ENCODE data around the gene ITGAX.
A peak's percentile ranks its signal among the peaks of the same experiment; 100 is the strongest.

ITGAX gene

DNA sequence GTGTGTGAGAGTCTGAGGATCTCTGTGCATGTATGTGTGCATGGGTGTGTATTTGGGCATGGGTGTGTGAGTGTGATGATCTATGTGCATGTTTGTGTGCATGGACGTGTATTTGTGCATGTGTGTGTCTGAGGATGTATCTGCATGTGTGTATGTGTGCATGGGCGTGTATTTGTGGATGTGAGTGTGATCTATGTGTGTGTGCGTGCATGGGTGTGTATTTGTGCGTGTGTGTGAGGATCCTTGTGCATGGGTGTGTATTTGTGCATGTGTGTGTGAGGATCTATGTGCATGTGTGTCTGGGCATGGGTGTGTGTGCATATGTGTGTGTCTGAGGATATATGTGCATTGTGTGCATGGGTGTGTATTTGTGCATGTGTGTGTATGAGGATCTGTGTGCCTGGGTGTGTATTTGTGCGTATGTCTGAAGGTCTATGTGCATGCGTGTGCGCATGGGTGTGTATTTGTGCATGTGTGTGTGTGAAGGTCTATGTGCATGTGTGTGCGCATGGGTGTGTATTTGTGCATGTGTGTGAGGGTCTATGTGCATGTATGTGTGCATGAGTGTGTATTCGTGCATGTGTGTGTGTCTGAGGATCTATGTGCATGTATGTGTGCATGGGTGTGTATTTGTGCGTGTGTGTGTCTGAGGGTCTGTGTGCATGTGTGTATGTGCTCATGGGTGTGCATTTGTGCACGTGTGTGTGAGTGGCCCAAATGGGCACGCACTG lies 26.5 kb upstream of the ITGAX start:
- no peak for DNase-seq (ENCODE audit: low read depth in 2 of 2)
- H3K4me3 ChIP-seq (replicated peaks in 1 of 2; ENCODE audit: low read depth in 2 of 2, low read length in 2 of 2) = no peak overlapping the region
- TF ChIP-seq, protein P1, sequence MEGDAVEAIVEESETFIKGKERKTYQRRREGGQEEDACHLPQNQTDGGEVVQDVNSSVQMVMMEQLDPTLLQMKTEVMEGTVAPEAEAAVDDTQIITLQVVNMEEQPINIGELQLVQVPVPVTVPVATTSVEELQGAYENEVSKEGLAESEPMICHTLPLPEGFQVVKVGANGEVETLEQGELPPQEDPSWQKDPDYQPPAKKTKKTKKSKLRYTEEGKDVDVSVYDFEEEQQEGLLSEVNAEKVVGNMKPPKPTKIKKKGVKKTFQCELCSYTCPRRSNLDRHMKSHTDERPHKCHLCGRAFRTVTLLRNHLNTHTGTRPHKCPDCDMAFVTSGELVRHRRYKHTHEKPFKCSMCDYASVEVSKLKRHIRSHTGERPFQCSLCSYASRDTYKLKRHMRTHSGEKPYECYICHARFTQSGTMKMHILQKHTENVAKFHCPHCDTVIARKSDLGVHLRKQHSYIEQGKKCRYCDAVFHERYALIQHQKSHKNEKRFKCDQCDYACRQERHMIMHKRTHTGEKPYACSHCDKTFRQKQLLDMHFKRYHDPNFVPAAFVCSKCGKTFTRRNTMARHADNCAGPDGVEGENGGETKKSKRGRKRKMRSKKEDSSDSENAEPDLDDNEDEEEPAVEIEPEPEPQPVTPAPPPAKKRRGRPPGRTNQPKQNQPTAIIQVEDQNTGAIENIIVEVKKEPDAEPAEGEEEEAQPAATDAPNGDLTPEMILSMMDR (IDR thresholded peaks at IDR 0.05; ENCODE audit: low read depth, low read length) = no peak

DNA sequence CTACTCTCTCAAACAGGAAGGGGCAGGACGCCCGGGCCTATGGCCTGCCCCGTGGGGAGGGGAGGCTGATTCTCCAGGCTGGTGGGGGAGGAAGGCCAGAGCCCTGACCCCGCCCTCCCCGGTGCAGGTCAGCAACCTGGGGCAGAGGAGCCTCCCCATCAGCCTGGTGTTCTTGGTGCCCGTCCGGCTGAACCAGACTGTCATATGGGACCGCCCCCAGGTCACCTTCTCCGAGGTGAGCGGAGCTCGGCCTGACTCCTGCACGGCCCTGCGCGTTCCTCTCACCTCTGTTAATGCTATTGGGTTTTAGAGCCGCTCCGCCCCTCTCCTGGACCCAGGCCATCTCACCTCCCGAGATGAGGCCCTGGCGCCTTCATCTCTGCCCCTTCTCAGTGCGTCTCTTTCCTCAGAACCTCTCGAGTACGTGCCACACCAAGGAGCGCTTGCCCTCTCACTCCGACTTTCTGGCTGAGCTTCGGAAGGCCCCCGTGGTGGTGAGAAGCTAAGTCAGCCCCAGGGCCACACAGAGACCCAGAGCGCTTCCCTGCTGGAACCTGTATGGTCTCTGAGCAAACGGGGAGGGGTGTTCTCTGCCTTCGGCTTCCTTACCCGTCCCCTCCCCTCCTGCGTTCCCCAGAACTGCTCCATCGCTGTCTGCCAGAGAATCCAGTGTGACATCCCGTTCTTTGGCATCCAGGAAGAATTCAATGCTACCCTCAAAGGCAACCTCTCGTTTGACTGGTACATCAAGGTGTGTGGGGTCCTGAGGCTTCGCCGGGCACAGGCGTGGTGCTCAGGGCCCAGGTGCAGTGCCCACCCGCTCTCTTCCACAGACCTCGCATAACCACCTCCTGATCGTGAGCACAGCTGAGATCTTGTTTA lies 25.1 kb upstream of the ITGAX start:
- TF ChIP-seq, protein P1 (IDR thresholded peaks at IDR 0.05; ENCODE audit: low read depth, low read length) = no peak
- no peak for DNase-seq (ENCODE audit: low read depth in 2 of 2)
- no peak overlapping the region for H3K4me3 ChIP-seq (replicated peaks in 1 of 2; ENCODE audit: low read depth in 2 of 2, low read length in 2 of 2)

DNA sequence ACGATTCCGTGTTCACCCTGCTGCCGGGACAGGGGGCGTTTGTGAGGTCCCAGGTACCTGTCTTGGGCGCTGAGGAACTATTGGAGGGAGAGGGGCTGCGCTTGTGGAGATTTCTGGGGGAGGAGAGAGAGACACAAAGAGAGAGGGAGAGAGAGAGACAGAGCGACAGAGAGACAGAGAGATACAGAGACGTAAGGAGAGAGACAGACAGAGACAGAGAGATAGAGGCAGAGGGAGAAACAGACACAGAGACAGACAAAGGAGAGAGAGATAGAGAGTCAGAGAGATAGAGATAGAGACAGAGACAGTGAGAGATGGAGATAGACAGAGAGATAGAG lies 24.5 kb upstream of the ITGAX start:
- DNase-seq (ENCODE audit: low read depth in 2 of 2) = no peak
- no peak overlapping the region for H3K4me3 ChIP-seq (replicated peaks in 1 of 2; ENCODE audit: low read depth in 2 of 2, low read length in 2 of 2)
- TF ChIP-seq, protein P1 (IDR thresholded peaks at IDR 0.05; ENCODE audit: low read depth, low read length) = no peak

DNA sequence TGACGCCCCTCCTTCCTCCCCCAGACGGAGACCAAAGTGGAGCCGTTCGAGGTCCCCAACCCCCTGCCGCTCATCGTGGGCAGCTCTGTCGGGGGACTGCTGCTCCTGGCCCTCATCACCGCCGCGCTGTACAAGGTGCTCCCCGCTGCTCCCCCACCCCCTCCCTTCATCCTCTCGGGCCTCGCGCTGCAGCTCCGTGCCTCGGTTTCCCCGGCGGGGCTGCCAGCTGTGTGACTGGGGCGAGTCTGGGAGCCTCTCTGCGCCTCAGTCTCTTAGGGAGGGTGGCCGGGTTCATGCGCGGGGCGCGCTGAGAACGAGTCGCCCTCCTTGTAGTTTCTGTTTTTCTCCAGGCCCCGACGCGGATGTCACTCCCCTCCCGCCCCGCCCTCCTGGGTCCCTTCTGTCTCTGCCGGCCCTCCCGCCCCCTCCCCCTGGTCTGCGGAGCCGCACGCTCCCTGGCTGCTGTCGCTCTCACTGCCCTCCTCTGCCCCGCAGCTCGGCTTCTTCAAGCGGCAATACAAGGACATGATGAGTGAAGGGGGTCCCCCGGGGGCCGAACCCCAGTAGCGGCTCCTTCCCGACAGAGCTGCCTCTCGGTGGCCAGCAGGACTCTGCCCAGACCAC lies 23.7 kb upstream of the ITGAX start:
- DNase-seq (ENCODE audit: low read depth in 2 of 2) = no peak
- peak overlapping the region in 1 of 2 donors; percentile 11 for H3K4me3 ChIP-seq (replicated peaks in 1 of 2; ENCODE audit: low read depth in 2 of 2, low read length in 2 of 2)
- TF ChIP-seq, protein P1 (IDR thresholded peaks at IDR 0.05; ENCODE audit: low read depth, low read length) = no peak

DNA sequence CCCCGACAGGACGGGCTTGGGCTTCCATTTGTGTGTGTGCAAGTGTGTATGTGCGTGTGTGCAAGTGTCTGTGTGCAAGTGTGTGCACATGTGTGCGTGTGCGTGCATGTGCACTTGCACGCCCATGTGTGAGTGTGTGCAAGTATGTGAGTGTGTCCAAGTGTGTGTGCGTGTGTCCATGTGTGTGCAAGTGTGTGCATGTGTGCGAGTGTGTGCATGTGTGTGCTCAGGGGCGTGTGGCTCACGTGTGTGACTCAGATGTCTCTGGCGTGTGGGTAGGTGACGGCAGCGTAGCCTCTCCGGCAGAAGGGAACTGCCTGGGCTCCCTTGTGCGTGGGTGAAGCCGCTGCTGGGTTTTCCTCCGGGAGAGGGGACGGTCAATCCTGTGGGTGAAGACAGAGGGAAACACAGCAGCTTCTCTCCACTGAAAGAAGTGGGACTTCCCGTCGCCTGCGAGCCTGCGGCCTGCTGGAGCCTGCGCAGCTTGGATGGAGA lies 23.1 kb upstream of the ITGAX start:
- H3K4me3 ChIP-seq (replicated peaks in 1 of 2; ENCODE audit: low read depth in 2 of 2, low read length in 2 of 2) = no peak overlapping the region
- no peak for DNase-seq (ENCODE audit: low read depth in 2 of 2)
- TF ChIP-seq, protein P1 (IDR thresholded peaks at IDR 0.05; ENCODE audit: low read depth, low read length) = no peak

DNA sequence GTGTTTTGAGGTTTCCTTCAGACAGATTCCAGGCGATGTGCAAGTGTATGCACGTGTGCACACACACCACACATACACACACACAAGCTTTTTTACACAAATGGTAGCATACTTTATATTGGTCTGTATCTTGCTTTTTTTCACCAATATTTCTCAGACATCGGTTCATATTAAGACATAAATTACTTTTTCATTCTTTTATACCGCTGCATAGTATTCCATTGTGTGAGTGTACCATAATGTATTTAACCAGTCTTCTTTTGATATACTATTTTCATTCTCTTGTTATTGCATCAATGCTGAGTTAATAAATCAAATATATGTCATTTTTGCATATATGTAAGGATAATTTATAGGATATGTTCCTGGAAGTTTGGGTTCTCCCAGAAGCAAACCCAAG lies 22.4 kb upstream of the ITGAX start:
- TF ChIP-seq, protein P1 (IDR thresholded peaks at IDR 0.05; ENCODE audit: low read depth, low read length) = no peak
- DNase-seq (ENCODE audit: low read depth in 2 of 2) = no peak
- no peak overlapping the region for H3K4me3 ChIP-seq (replicated peaks in 1 of 2; ENCODE audit: low read depth in 2 of 2, low read length in 2 of 2)

Measured in cardiac fibroblast (primary cell).